ENCODE results near the gene PCYOX1L. TPM values are rescaled to one million over a fixed set of nuclear protein-coding genes. Genes with fewer than 3 reads are reported as not detected.

The PCYOX1L gene
- total RNA-seq, 3 donors from 2014 or later: 3.2 to 6.6 (median 5.2) TPM

DNA sequence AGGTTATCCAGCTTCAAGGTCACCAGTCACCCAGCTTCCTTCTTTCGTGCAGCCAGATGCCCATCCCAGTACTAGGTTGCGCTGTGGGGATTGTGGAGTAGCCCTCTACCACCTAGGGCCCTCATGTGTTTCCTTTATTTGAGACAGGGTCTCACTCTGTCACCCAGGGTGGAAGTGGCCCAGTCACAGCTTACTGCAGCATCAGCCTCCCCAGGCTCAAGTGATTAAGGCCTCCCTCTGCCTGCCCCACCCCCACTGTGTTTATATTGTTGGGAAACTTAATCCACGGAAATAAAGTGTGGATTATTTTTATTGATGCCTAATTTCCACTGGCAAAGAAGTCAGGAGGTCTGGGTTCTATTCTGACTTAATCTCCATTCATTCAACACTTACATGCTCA lies 17.0 kb downstream of the PCYOX1L start:
- no peak for DNase-seq (ENCODE audit: low spot score in 2 of 2)
- TF ChIP-seq, protein P1, sequence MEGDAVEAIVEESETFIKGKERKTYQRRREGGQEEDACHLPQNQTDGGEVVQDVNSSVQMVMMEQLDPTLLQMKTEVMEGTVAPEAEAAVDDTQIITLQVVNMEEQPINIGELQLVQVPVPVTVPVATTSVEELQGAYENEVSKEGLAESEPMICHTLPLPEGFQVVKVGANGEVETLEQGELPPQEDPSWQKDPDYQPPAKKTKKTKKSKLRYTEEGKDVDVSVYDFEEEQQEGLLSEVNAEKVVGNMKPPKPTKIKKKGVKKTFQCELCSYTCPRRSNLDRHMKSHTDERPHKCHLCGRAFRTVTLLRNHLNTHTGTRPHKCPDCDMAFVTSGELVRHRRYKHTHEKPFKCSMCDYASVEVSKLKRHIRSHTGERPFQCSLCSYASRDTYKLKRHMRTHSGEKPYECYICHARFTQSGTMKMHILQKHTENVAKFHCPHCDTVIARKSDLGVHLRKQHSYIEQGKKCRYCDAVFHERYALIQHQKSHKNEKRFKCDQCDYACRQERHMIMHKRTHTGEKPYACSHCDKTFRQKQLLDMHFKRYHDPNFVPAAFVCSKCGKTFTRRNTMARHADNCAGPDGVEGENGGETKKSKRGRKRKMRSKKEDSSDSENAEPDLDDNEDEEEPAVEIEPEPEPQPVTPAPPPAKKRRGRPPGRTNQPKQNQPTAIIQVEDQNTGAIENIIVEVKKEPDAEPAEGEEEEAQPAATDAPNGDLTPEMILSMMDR (IDR thresholded peaks at IDR 0.05): no peak
- TF ChIP-seq POLR2AphosphoS5 (IDR thresholded peaks at IDR 0.05) (no peak), POLR2A (IDR thresholded peaks at IDR 0.05) (no peak)
- no peaks in the 10 kb centered on the region for H3K27me3 ChIP-seq
- no peak overlapping the region for H3K4me3 ChIP-seq
- no peak overlapping the region for H3K27ac ChIP-seq
- H3K9me3 ChIP-seq: no peaks in the 10 kb centered on the region
- no peaks in the 10 kb centered on the region for H3K4me1 ChIP-seq
- H3K36me3 ChIP-seq: no peaks in the 10 kb centered on the region
- intact Hi-C loops (cut with DNase I; ENCODE audit: low total_unique reads): loop anchor here (10.0 kb wide), 1 partner anchor 50 kb away; no protein-coding TSS in a partner anchor

DNA sequence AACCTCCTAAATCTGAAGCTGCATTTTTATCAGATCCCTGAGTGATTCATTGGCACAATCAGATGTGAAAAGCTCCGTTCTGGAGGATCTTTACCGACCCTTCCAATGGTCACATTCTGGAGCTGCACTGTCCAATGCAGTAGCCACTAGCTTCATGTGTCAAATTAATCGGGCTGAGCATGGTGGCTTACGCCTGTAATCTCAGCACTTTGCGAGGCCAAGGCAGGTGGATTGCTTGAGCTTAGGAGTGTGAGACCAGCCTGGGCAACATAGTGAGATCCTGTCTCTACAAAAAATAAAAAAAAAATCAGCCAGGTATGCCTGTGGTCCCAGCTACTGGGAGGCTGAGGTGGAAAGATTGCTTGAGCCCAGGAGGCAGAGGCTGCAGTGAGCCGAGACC lies 17.6 kb downstream of the PCYOX1L start:
- no peak for DNase-seq (ENCODE audit: low spot score in 2 of 2)
- no peaks in the 10 kb centered on the region for H3K4me1 ChIP-seq
- H3K4me3 ChIP-seq: no peak overlapping the region
- no peaks in the 10 kb centered on the region for H3K9me3 ChIP-seq
- H3K27ac ChIP-seq: no peak overlapping the region
- intact Hi-C loops (cut with DNase I; ENCODE audit: low total_unique reads): loop anchor here (10.0 kb wide), 1 partner anchor 49 kb away; no protein-coding TSS in a partner anchor
- no peaks in the 10 kb centered on the region for H3K27me3 ChIP-seq
- TF ChIP-seq POLR2AphosphoS5 (IDR thresholded peaks at IDR 0.05) (no peak), POLR2A (IDR thresholded peaks at IDR 0.05) (no peak)
- TF ChIP-seq, protein P1 (IDR thresholded peaks at IDR 0.05): no peak
- no peaks in the 10 kb centered on the region for H3K36me3 ChIP-seq

DNA sequence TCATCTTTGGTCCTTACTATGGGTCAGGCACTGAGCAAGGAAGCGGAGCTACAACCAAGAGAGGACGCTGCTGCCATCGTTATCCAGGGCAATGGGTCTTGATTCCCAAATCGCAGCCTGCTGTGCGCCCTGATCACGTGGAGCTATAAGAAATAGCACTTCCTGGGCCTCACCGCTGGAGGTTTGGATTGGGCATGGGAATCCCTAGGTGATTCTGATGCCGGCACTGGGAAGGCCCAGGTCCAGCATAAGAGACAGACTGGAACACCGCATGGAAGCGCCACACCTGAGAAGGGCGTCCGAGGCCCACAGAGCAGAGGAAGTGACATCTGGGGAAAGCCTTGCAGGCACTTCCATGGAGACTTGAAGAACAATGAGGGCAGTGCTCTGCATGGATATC lies 18.3 kb downstream of the PCYOX1L start:
- Histone ChIP-seq H3K4me3 (no peak overlapping the region), H3K27ac (no peak overlapping the region), H3K9me3 (no peaks in the 10 kb centered on the region), H3K4me1 (no peaks in the 10 kb centered on the region), H3K36me3 (no peaks in the 10 kb centered on the region), H3K27me3 (no peaks in the 10 kb centered on the region)
- DNase-seq (ENCODE audit: low spot score in 2 of 2): no peak
- TF ChIP-seq, protein P1 (IDR thresholded peaks at IDR 0.05): no peak
- TF ChIP-seq POLR2A (IDR thresholded peaks at IDR 0.05) (no peak), POLR2AphosphoS5 (IDR thresholded peaks at IDR 0.05) (no peak)
- intact Hi-C loops (cut with DNase I; ENCODE audit: low total_unique reads): loop anchor here (10.0 kb wide), 1 partner anchor 49 kb away; no protein-coding TSS in a partner anchor

DNA sequence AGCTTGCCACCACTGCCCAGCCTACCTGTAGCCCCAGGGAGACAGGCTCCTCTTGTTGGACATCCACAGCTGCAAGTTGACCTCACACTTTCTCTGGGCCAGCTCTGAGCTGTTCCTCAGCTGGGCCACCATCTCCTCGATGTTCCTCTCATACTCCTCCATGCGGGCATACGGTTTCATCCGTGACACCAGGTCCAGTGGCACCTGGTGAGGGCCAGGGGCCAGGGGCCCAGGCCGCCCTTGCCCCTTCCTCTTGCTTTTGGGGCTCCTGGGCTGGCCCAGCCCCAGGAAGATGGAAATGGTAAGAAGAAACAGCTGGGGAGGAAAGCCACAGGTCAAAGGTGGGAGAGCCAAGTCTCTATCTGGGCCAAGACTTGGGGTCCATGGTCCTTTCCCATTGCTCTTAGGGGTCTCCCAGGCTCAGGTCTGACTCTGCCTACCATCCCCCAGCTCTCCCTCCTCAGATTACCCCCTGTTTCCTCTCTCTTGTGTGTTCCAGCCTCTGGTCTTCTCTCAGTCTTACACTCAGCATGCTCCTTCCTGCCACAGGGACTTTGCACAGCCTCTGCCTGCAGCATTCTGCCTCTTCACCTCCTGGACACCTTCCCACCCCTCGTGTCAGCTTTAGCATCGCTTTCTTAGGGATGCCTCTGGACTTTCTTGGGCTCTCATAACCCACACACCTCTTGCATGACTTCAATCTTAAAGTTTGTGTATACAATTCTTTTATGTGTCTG lies 19.0 kb downstream of the PCYOX1L start:
- Histone ChIP-seq H3K36me3 (no peaks in the 10 kb centered on the region), H3K27ac (no peak overlapping the region), H3K9me3 (no peaks in the 10 kb centered on the region), H3K27me3 (no peaks in the 10 kb centered on the region), H3K4me3 (no peak overlapping the region), H3K4me1 (peaks cover 0 to 4% of the 10 kb centered on the region in 2 donors)
- DNase-seq (ENCODE audit: low spot score in 2 of 2): no peak
- TF ChIP-seq, protein P1 (IDR thresholded peaks at IDR 0.05): no peak
- TF ChIP-seq POLR2AphosphoS5 (IDR thresholded peaks at IDR 0.05) (no peak), POLR2A (IDR thresholded peaks at IDR 0.05) (no peak)
- intact Hi-C loops (cut with DNase I; ENCODE audit: low total_unique reads): loop anchor here (10.0 kb wide), 1 partner anchor 48 kb away; no protein-coding TSS in a partner anchor

DNA sequence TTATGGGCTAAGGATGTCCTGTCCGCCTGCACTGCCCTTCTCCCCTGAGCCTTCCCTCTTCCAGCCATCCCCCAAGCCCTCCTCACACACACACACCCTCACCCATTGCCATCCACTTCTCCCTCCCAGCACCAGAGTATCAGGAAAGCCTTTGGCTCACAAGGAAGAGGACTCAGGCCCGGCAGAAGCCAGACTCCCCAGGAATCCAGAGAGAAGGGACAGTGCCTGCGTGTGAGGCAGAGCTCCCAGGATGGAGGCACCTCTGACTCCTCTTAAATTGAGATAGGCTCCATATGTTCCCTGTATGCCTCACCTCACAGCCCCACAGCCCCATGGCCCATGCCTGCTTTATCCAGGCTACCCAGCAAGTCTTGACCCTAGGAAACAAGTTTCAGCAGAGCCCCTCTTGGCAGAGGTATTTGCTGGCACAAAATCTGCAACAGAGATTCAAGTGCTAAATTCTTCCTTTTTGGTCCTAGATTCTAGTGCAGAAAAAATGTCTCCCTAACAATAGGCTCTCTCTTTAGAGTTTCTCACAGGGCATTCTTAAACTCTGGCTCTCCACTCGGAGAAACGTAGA lies 20.5 kb downstream of the PCYOX1L start:
- Histone ChIP-seq H3K27ac (peak overlapping the region; percentile 62 to 91), H3K9me3 (no peaks in the 10 kb centered on the region), H3K27me3 (no peaks in the 10 kb centered on the region), H3K4me3 (no peak overlapping the region), H3K4me1 (peaks cover 0 to 8% of the 10 kb centered on the region in 2 donors), H3K36me3 (no peaks in the 10 kb centered on the region)
- intact Hi-C loops (cut with DNase I; ENCODE audit: low total_unique reads): loop anchor here (10.0 kb wide), 1 partner anchor 46 kb away; no protein-coding TSS in a partner anchor
- DNase-seq (ENCODE audit: low spot score in 2 of 2): peak in 1 of 2 donors; percentile 77
- TF ChIP-seq, protein P1 (IDR thresholded peaks at IDR 0.05): no peak
- TF ChIP-seq POLR2AphosphoS5 (IDR thresholded peaks at IDR 0.05) (no peak), POLR2A (IDR thresholded peaks at IDR 0.05) (no peak)

Measured in breast epithelium (tissue), 4 donors.